SKM-1 (cell line): Measurements from ENCODE around the gene FOXP1.
A peak's percentile ranks its signal among the peaks of the same experiment; 100 is the strongest.
"Not testable (repeated sequence)": the region's sequence is repeated elsewhere in the genome, so short reads cannot be mapped to it uniquely, and the experiment has no call there.

Experiments used
- DNase-seq: peaks from one replicate; lab custom pipeline; 2025; ENCODE audit not compliant: unreplicated experiment; lab: John Stamatoyannopoulos, UW

FOXP1 gene

GRCh38 chr3:71532639-71533395, 50.7 kb downstream of the FOXP1 start:
- DNase-seq, result no peak

GRCh38 chr3:71530903-71531530, 52.5 kb downstream of the FOXP1 start:
- DNase-seq, result no peak

GRCh38 chr3:71528816-71529215, 54.7 kb downstream of the FOXP1 start:
- no peak for DNase-seq

GRCh38 chr3:71526448-71526847, 57.1 kb downstream of the FOXP1 start:
- DNase-seq, result not testable (repeated sequence)

- DNase-seq, result peak; percentile 61
These were observed 58.1 kb downstream of the FOXP1 start for GRCh38 chr3:71525391-71525790.

- DNase-seq, result no peak
These were observed 58.9 kb downstream of the FOXP1 start for GRCh38 chr3:71524672-71525071.

- no peak for DNase-seq
These were observed 59.9 kb downstream of the FOXP1 start for GRCh38 chr3:71523628-71524027.

- DNase-seq, result no peak
These were observed 61.3 kb downstream of the FOXP1 start for GRCh38 chr3:71521940-71522876.

GRCh38 chr3:71521021-71521352, 62.5 kb downstream of the FOXP1 start:
- no peak for DNase-seq

- DNase-seq, result no peak
These were observed 63.1 kb downstream of the FOXP1 start for GRCh38 chr3:71520161-71521020.

- no peak for DNase-seq
These were observed 65.4 kb downstream of the FOXP1 start for GRCh38 chr3:71518089-71518488.

GRCh38 chr3:71517271-71517791, 66.2 kb downstream of the FOXP1 start:
- DNase-seq, result no peak

GRCh38 chr3:71515636-71516365, 67.7 kb downstream of the FOXP1 start:
- DNase-seq, result no peak

- DNase-seq, result no peak
These were observed 68.9 kb downstream of the FOXP1 start for GRCh38 chr3:71514621-71515020.

GRCh38 chr3:71513515-71513914, 70.0 kb downstream of the FOXP1 start:
- DNase-seq, result no peak

GRCh38 chr3:71513081-71513480, 70.4 kb downstream of the FOXP1 start:
- DNase-seq, result no peak

GRCh38 chr3:71512544-71512943, 71.0 kb downstream of the FOXP1 start:
- DNase-seq, result no peak

GRCh38 chr3:71512000-71512399, 71.5 kb downstream of the FOXP1 start:
- no peak for DNase-seq

- DNase-seq, result no peak
These were observed 72.1 kb downstream of the FOXP1 start for GRCh38 chr3:71511446-71511845.

GRCh38 chr3:71511037-71511436, 72.5 kb downstream of the FOXP1 start:
- no peak for DNase-seq
